HS-27A (cell line): Measurements from ENCODE around the gene SLC5A1.

ENCODE experiments used
- DNase-seq: peaks from one replicate; pipeline ENCODE4 v3.0.0-alpha.2; 2012; ENCODE audit warnings: low read depth, missing footprints

SLC5A1 gene

GRCh38 chr22:32042924-32043323, at the start of gene SLC5A1:
SLC5A1 (plus strand) TSS chr22:32043261; CDS start chr22:32043282, 21 bp downstream.
- no peak for DNase-seq

GRCh38 chr22:31995046-31995445, 48.0 kb upstream of the SLC5A1 start:
- DNase-seq, result no peak

GRCh38 chr22:31995807-31996206, 47.3 kb upstream of the SLC5A1 start:
- no peak for DNase-seq

GRCh38 chr22:31998784-31999385, 44.2 kb upstream of the SLC5A1 start:
- DNase-seq, result no peak

- DNase-seq, result no peak
Measured at GRCh38 chr22:32000181-32000580, 42.9 kb upstream of the SLC5A1 start.

GRCh38 chr22:32005453-32005852, 37.6 kb upstream of the SLC5A1 start:
- no peak for DNase-seq

GRCh38 chr22:32013200-32013599, 29.9 kb upstream of the SLC5A1 start:
- no peak for DNase-seq

GRCh38 chr22:32016081-32016480, 27.0 kb upstream of the SLC5A1 start:
- DNase-seq, result no peak

- DNase-seq, result no peak
Measured at GRCh38 chr22:32018056-32018455, 25.0 kb upstream of the SLC5A1 start.

GRCh38 chr22:32020117-32020516, 22.9 kb upstream of the SLC5A1 start:
- peak; percentile 42 for DNase-seq

- no peak for DNase-seq
Measured at GRCh38 chr22:32021716-32022115, 21.3 kb upstream of the SLC5A1 start.

GRCh38 chr22:32023251-32023827, 19.7 kb upstream of the SLC5A1 start:
- no peak for DNase-seq

GRCh38 chr22:32024796-32025195, 18.3 kb upstream of the SLC5A1 start:
- DNase-seq, result no peak

- DNase-seq, result no peak
Measured at GRCh38 chr22:32030518-32031247, 12.4 kb upstream of the SLC5A1 start.

- DNase-seq, result no peak
Measured at GRCh38 chr22:32031466-32031865, 11.6 kb upstream of the SLC5A1 start.

GRCh38 chr22:32034275-32034674, 8.8 kb upstream of the SLC5A1 start:
- DNase-seq, result no peak

GRCh38 chr22:32037236-32037635, 5.8 kb upstream of the SLC5A1 start:
- DNase-seq, result no peak

- DNase-seq, result no peak
Measured at GRCh38 chr22:32040324-32040904, 2.6 kb upstream of the SLC5A1 start.

GRCh38 chr22:32043391-32043790, 330 bp downstream of the SLC5A1 start:
- no peak for DNase-seq

GRCh38 chr22:32044477-32044876, 1.4 kb downstream of the SLC5A1 start:
- no peak for DNase-seq

- no peak for DNase-seq
Measured at GRCh38 chr22:32044913-32045312, 1.9 kb downstream of the SLC5A1 start.

- no peak for DNase-seq
Measured at GRCh38 chr22:32048069-32048468, 5.0 kb downstream of the SLC5A1 start.
